Measurements from ENCODE around the gene SMYD3.

Gene SMYD3

DNA sequence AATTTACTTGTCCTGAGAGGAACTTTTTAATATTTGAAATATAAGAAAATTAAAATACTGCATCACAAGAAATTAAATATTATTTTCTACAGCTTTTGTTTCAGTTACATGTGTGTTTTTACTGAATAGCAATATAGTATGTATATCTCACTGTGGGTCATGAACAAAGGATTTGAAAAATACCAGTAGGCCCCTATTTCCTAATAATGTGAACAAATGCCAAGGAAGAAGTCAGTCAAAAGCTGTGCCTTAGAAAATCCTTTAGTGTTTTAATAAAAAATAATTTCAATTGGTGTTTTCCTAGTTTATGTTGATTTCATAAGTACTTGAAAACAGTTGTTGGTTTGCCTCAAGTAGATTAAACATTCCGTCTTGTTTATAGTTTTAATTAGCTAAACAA is 46.7 kb downstream of the SMYD3 start:
- DNase-seq = no peak

DNA sequence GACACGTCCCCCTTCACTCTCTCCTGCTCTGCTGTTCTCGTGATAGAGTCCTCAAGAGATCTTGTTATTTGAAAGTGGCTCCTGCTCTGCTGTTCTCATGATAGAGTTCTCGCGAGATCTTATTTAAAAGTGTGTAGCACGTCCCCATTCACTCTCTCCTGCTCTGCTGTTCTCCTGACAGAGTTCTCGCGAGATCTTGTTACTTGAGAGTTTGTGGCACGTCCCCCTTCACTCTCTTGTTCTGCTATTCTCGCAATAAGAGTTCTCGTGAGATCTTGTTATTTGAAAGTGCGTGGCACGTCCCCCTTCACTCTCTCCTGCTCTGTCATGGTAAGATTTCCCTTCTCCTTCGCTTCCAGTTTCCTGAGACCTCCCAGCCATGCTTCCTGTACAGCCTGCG is 47.9 kb downstream of the SMYD3 start:
- DNase-seq = no peak

DNA sequence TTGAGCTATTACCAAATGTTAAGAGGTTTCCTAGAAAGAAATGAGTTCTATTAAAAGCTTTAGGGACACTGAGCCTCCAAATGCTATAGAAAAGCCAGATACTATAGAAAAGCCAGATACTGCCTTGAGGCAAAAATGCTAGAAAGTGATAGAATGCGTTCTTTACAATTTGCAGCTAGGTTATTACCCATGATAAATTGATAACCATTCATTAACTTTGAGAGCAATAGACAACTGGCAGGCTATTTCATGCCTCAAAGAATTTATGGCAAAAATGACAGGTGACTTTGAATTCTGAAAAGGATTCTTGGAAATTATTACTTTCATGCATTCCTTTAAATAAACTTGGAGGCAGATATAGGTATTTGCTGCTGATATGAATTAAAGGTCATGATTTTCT is 51.6 kb downstream of the SMYD3 start:
- no peak for DNase-seq

DNA sequence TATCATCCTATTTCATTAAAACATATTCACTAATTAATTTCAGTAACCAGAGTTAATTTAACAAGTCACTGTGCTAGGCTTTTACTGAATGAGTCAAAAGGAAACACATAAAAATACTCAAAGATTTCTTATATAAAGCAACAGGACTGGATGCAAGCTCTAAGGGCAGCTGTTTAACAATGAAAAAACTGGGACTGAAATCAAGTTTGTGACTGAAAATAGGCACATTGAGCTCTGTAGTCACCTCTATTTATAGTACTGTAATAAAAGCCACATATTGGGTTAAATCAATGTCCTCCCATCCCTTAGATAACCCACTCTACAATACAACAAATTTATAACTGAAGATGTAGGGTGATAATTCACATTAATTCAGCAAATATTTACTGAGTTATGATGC is 52.4 kb downstream of the SMYD3 start:
- DNase-seq = no peak

DNA sequence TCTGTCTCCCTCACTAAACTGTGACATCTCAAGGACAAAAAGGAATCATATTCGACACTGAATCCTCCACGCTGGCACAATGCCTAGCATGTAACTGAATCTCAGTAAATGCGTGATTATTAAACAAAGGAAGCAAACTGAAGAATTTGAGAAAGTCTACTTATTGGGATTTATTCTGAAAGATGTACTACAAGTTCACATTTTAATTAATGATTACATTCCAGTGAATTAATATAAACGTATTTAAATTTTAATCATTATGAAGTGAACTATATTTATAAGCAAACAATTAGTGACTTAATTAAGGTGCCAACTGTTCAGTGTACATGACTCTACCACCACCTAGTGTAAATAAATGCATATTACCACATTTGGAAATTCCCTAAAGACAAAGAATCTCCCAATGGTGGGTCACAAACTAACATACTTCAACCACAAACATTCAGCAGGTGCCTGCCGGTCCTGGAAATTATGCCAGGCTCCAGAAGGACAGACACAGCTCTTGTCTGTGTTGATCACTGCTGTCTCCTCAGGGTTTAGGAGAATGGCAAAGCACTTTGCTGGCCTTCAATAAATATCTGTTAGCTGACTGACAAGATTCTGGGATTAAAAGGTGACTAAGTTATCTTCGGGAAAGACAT is 56.3 kb downstream of the SMYD3 start:
- DNase-seq = no peak

DNA sequence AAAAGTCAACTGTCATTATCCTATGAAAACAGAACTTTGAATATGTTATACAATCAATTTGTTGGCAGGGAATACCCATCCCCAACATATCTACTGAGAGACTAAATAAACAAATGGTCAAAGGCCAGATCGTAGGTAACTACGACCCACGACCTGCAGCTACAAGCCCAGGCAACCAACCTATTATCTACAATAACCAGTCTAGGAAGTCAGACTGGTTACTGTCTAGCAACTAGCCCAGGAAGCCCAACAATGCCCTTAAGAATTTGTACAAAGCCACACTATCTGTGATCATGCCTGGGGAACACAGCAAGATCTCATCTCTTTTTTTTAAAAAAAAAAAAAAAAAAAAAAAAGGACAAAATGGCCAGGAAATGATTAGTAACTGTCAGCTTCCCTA is 58.7 kb downstream of the SMYD3 start:
- DNase-seq = no peak

DNA sequence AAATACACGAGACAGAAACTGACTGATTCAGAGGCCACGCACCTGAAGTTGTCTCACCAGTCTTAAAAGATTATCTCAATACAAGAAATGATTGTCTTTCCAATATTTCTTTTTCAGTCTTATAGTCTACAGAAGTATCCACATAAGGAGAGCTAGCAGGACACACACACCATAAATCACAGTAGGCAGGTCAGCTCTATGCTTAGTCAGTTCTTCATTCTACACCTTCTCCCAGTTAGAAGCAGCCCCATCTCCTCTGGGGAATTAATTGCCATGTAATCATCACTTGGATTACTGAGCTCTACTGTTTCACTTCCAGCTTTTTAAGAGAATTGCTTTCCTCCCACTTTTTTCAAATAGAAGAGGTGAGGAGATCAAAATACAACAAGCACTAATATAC is 59.6 kb downstream of the SMYD3 start:
- no peak for DNase-seq

DNA sequence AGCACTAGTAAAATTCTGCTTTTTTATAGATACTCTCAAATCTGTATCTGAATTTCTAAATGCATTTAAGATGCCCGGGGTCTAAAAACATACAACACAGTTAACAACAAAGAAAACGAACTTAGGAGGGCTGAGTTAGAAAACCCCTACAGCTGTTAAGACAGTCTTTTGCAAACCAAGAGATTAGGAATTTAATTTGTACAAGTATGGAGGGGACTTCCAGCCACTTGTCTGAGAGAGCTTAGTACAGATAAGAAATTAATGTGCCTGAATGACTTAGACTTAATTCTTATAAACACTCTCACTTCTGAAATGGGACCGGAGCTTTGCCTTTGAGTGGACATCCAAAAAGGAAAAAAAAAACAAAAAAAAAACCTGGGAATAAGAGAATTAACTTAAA is 61.6 kb downstream of the SMYD3 start:
- no peak for DNase-seq

DNA sequence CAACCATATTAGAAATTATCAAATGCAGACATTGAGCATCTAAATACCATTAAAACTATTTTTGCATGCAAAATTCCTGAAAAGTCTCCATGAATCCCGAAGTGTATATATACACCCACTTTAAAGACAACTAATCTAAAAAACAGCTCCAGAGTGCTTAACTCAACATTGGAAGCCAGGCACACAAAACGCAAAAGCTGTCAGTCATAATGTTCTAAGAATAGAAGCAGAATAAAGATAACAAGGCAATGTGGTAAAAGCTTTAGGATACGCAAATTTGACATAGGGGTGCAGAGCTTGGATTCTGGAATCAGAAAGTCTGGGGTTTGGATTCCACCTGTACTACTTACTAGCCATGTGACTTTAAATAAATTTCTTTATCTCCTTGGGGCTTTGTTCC is 62.5 kb downstream of the SMYD3 start:
- DNase-seq = no peak

DNA sequence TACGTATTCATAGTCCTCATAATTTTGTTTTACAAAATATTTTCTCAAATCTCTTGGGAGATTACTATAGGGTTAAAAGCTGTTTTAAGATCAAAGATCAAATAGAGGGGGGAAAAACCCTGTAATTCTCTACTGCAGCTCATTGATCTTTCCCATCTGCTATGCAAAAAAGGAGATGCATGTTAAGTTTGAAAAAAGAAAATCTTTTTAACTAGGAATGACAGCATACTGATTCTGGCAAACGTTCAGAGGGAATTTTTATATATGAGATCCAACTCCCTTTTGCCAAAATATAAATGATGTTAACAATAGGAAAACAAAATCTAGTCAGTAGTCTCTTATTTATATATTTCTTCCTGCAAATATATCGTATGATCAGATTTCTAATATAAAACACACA is 69.1 kb downstream of the SMYD3 start:
- no peak for DNase-seq

DNA sequence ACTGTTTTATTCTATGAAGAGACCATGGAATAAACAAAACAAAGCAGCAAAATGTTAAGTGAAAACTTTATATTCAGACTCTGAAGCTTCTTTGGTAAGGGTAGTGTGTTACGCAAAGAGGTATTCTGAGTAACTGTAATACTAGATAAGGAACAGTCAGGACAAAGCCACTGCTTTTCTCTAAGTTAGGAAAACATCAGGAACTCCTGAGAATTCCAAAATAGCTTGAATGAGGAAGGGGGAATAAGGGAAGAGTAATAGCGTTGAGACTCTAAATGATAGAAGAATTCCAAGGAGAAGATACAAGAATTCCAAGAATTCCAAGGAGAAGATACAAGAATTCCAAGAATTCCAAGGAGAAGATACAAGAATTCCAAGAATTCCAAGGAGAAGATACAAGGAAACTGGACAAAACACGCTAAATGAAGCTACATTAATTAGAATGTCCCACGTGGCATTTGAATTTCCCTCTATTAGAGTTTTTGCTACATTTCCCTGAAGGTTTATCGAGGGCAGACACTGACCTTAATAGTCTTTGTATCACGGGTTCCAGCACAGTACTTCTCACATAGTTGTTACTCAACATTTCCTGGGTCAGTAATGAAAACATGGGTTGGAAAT is 71.5 kb downstream of the SMYD3 start:
- DNase-seq = no peak

DNA sequence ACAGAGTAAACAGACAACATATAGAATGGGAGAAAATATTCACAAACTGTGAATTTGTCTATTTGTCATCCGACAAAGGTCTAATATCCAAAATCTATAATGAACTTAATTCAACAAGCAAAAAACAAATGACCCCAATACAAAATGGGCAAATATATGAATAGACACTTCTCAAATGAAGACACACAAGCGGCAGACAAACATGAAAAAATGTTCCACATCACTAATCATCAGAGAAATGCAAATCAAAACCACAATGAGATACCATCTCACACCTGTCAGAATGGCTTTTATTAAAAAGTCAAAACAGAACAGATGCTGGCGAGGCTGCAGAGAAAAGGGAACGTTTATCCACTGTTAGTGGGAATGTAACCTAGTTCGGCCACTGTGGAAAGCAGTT is 72.7 kb downstream of the SMYD3 start:
- no peak for DNase-seq

DNA sequence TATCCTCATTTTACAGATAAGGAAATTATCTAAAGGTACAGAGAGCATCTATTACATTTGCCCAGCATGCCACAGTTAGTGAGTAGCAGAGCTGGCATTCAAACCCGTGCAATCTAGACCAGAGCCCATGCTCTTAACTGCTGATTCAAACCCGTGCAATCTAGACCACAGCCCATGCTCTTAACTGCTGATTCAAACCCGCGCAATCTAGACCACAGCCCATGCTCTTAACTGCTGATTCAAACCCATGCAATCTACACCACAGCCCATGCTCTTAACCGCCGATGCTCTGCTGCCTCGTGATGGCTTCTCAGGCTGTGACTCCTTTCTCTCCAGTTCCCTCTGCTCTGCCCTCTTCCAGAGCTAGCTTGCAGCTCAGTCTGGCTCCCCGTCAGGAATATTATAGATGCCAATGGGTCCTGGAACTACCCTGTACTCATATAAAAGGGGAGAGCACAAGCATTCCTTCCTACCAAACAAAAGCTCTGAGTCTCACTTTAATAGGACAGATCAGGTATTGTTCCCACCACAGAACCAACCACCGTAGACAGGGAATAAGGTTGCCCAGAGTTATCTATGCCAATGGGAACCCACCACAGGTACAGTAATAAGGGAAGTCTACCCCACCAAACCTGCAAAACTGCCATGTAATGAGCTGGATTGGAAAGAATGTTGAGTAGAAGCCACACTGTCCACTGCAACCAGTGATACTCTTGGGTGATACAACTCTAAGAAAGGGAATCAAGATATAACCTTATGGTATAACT is 78.4 kb downstream of the SMYD3 start:
- no peak for DNase-seq

DNA sequence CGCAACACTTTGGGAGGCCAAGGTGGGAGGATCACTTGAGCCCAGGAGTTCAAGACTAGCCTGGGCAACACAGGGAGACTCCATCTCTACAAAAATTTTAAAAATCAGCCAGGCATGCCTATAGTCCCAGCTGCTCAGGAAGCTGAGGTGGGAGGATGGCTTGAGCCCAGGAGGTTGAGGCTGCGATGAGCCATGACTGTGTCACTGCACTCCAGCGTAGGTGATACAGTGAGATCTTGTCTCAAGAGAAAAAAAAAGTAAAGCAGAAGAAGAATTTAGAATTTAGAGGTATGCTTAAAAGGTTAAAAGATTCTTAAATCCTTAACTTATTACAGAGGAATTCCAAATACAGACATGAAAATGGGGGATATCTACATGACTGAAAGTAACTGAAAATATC is 79.5 kb downstream of the SMYD3 start:
- DNase-seq = no peak

DNA sequence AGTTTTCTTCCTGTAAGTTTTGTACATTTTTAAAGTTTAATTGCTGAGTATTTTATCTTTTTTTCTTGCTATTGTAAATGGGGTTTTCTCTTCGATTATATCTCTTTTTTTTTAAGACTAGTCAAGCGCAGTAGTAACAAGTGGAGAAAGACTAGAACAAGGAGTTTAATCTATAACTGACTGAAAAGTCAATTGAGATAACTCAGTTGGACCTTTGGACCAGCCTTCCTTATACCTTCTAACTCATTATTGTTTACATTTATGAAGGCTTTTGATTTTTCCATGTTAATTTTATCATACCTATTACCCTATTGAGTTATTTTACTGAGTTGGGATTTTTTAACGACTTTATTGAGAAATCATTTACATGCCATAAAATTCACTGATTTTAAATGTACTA is 81.2 kb downstream of the SMYD3 start:
- DNase-seq = no peak

DNA sequence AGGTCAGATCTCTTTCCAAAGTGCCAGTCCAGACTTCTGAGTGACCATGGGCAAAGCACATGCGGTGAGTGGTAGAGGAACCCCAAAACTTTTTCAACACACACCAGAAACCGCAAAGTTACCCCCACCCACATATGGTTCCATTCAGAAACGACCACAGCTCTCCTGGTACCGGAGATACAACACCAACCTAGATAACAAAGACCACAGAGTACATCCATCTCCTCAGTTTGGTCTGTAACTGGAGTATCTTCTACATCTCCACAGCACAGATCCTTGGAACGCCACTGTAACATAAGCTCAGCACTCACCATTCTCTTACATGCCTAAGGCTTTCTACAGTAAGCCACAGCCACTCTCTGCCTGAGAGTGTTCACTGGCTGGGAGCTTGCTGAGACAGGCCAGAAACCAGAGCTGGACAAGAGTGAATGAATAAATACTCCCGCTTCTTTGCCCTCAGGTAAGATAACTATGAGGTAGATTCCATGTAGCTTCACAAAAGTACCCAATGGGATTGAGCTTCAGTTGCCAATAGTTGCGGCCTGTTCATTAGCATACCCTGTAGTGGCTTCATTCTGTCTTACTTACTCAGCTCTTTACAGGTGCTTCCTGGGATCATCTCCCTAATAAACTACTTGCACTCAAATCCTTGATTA is 81.8 kb downstream of the SMYD3 start:
- no peak for DNase-seq

DNA sequence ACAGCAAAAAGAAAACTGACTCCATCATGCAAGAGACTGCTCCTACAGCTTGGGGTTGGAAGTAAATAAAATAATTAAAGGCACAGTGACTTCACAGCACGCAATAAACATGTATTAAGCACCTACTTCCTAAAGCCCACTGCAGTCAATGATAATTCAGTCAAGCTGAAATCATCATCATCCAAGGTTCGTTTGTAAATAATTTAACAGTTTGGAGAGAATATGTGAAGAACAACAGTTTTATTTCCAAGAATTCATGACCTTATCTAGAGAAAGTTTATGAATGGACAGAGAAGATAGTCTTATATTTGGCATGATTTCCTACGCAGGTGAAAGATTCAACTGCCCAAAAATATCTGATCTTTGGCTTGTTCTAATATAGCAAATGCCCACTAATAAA is 86.8 kb downstream of the SMYD3 start:
- DNase-seq = no peak

DNA sequence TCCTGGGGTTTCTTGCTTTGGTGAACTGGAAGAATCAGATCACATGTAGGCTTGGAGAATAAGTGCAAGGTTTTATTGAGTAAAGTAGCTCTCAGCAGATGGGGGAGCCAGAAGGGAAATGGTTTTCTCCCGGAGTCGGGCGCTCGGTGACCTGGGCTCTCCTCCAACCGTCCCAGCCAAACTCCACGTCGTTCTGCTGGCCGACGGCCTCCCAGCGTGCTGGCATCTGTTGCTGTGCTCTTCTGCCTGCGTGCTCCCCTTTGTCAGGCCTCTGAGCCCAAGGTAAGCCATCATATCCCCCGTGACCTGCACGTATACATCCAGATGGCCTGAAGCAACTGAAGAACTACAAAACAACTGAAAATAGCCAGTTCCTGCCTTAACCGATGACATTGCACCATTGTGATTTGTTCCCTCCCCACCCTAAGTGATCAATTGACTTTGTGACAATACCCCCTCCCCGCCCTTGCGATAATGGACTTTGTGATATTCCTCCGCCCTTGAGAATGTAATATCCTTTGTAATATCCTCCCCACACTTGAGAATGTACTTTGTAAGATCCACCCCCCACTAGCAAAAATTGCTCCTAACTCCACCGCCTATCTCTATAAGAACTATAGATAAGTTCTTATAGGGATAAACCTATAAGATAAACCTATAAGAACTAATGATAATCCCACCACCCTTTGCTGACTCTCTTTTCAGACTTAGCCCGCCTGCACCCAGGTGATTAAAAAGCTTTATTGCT is 88.3 kb downstream of the SMYD3 start:
- no peak for DNase-seq

DNA sequence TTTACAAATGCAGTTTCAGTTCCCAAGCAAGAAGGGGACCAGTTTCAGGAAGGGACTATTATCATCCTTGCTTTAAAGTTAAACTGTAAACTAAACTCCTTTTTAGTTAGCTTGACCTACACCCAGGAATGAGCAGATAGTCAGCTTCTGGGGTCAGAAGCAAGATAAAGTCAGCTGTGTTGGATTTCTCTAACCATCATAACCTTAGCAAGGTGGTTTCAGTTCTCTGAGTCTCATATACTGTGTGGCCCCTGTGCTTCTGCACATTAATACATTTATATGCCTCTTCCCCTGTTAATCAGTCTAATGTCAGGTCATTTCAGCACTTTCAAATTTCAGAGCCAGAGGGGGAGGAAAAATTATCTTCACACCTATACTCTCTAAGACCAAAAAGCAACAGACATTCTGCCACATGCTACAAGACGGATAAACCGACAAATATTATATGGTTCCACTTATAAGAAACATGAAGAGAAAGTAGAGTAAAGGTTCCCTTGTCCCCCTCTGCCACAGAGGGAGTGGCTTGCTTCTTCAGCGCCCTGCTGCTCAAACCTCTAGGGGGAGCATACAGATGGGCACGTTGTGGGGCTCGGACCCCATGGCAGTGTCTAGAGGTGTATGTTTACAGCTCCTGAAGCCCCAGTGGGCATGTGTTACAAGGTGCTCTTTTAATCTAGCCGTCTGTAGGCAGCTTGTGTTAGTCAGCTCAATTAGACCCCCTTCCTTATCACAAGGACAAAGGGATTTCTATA is 89.1 kb downstream of the SMYD3 start:
- no peak for DNase-seq

DNA sequence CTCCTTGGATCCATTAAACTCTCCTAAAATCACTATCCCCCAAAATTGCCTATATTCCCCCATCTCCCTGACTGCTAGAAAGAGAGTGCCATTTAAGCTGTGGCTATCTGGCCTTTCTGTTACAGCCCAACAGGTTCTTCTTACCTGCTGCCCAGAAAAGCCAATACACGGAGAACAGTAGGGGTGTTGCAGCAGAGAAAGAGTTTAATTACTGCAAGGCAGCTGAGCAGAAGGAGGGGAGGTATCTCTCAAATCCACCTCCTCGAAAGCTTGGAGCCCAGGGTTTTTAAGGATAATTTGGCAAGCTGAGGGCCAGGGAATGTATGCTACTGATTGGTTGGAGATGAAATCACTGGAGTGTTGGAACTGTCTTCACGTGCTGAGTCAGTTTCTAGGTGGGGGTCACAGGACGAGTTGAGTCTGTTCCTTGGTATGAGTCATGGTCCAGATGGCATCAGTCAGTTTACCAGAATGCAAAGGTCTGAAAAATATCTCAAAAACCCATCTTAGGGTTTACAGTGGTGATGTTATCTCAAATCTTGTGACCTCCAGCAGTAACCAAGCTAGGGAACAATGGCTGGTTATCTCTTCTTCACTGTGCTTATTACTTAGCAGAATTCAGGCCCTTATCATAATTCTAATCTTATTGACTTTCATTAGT is 89.8 kb downstream of the SMYD3 start:
- DNase-seq = no peak

DNA sequence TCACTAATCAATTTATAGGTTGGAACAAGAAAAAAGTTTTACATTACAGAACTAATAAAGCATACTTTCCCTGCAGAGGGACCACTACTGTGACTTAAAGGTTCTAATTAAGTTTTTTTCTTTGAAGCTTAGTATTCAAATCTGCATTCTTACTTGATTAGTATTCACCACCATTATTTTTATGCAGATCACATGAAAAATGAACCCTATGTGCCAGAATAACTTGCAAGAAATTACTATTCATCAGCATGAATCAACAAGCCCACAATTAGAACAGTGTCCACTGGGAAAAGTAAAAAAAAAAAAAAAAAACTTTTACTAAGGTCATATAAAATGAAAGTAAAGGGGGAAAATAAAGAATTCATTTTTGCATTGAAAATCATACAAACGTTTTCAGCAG is 90.8 kb downstream of the SMYD3 start:
- no peak for DNase-seq

DNA sequence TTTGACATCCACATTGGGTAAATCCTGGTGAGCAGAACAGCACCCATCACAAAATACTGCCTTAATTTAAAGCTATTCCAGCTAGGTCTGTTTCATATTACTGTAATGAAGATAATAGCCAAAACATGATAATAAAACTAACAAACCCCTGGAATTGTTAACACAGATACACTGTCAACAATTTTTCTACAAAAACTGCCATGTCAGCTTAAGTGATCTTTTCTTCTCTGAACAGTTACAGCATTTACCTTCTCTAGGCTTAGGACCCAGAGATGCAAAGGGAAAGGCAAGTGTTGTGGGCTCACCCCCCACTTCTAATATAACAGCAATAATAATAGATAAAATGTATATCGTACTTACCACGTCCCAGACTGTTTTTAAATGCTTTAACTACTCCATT is 92.1 kb downstream of the SMYD3 start:
- no peak for DNase-seq

Data from activated CD8-positive, alpha-beta memory T cell treated with anti-CD3 and anti-CD28 coated beads, Interleukin-2, amount 50 U/mL, for 4 hours (primary cell).